CD14-positive monocyte (primary cell): ENCODE measurements around the gene CCDC85C. TPM values are rescaled to one million over a fixed set of nuclear protein-coding genes. Genes with fewer than 3 reads are reported as not detected.
A peak's percentile ranks its signal among the peaks of the same experiment; 100 is the strongest.

Experiments used
- DNase-seq, 3 donors: peaks; one replicate each; pipeline ENCODE4 v3.0.0-alpha.2; 2011 to 2022
- H2AFZ ChIP-seq: 2 replicates; pipeline ENCODE4 v1.6.0; 2012; ENCODE audit warnings: mild to moderate bottlenecking, low read depth, low read length, inconsistent platforms; ENCODE audit not compliant: insufficient read depth, poor library complexity, severe bottlenecking
- H3K27ac ChIP-seq, 2 donors: 1 replicate in 1 of 2; 2 replicates in 1 of 2; pipeline ENCODE4 v1.5.1; 2012 to 2013; ENCODE audit warnings: low read length in 2 of 2, control low read depth in 1 of 2, inconsistent platforms in 1 of 2, low read depth in 1 of 2, mild to moderate bottlenecking in 1 of 2
- H3K27me3 ChIP-seq, 2 donors: one replicate each; pipeline versions ENCODE4 v1.6.0 to v1.6.1; 2011 to 2013; ENCODE audit warnings: low read length in 2 of 2; ENCODE audit not compliant: control insufficient read depth in 2 of 2, insufficient read depth in 2 of 2
- H3K36me3 ChIP-seq, 2 donors: replicated peaks in 1 of 2; 1 replicate in 1 of 2; 2 replicates in 1 of 2; pipeline versions ENCODE4 v1.5.1 to v1.6.1; 2012 to 2013; ENCODE audit warnings: low read length in 2 of 2, control low read depth in 1 of 2, inconsistent platforms in 1 of 2, mild to moderate bottlenecking in 1 of 2; ENCODE audit not compliant: insufficient read depth in 2 of 2, control insufficient read depth in 1 of 2
- H3K4me1 ChIP-seq, 2 donors: 1 replicate in 1 of 2; 2 replicates in 1 of 2; pipeline versions ENCODE4 v1.5.1 to v1.6.1; 2012 to 2013; ENCODE audit warnings: low read length in 2 of 2, control low read depth in 1 of 2, inconsistent platforms in 1 of 2, mild to moderate bottlenecking in 1 of 2, moderate library complexity in 1 of 2; ENCODE audit not compliant: insufficient read depth in 2 of 2, control insufficient read depth in 1 of 2
- H3K4me2 ChIP-seq: replicated peaks from 2 replicates; pipeline ENCODE3; 2012; ENCODE audit warnings: low read length, moderate library complexity, mild to moderate bottlenecking; ENCODE audit not compliant: poor library complexity, severe bottlenecking; ENCODE audit errors: extremely low read depth
- H3K4me3 ChIP-seq, 3 experiments: fragments of 200-600 bp in 1 of 3; sonication (generic) in 1 of 3; replicated peaks in 1 of 3; 1 replicate in 2 of 3; 2 replicates in 1 of 3; pipeline ENCODE4 v1.5.1; 2011 to 2013; ENCODE audit warnings: low read length in 3 of 3, mild to moderate bottlenecking in 3 of 3, control low read depth in 2 of 3, low read depth in 2 of 3, inconsistent platforms in 1 of 3, moderate library complexity in 1 of 3
- H3K79me2 ChIP-seq: 2 replicates; pipeline ENCODE4 v1.6.0; 2012; ENCODE audit warnings: mild to moderate bottlenecking, control low read depth, inconsistent platforms, low read length, moderate library complexity; ENCODE audit not compliant: insufficient read depth
- H3K9ac ChIP-seq: 2 replicates; pipeline ENCODE4 v1.6.0; 2017; ENCODE audit warnings: low read length, mild to moderate bottlenecking; ENCODE audit not compliant: insufficient read depth, poor library complexity, severe bottlenecking
- H3K9me3 ChIP-seq, 2 donors: replicated peaks in 1 of 2; 1 replicate in 1 of 2; 2 replicates in 1 of 2; pipeline versions ENCODE4 v1.5.1 to v1.6.1; 2012 to 2013; ENCODE audit warnings: low read length in 2 of 2, control low read depth in 1 of 2; ENCODE audit not compliant: control insufficient read depth in 1 of 2, insufficient read depth in 1 of 2
- H4K20me1 ChIP-seq: 2 replicates; pipeline ENCODE4 v1.6.0; 2012; ENCODE audit warnings: mild to moderate bottlenecking, low read length, control low read depth, moderate library complexity; ENCODE audit not compliant: insufficient read depth
- H3K27ac Mint-ChIP-seq, 7 donors: one replicate each; pipeline ENCODE4 v1.8.0; 2020; ENCODE audit warnings: mild to moderate bottlenecking in 7 of 7, mixed read lengths in 7 of 7, moderate library complexity in 6 of 7, inconsistent platforms in 2 of 7
- H3K27me3 Mint-ChIP-seq, 3 donors: one replicate each; pipeline ENCODE4 v1.8.0; 2021 to 2022; ENCODE audit warnings: low read depth in 3 of 3, mild to moderate bottlenecking in 3 of 3, mixed read lengths in 3 of 3, moderate library complexity in 3 of 3, inconsistent platforms in 1 of 3
- H3K36me3 Mint-ChIP-seq, 2 donors: one replicate each; pipeline ENCODE4 v1.8.0; 2020; ENCODE audit warnings: mixed read lengths in 2 of 2, inconsistent platforms in 1 of 2, mild to moderate bottlenecking in 1 of 2
- H3K4me1 Mint-ChIP-seq: one replicate; pipeline ENCODE4 v1.8.0; 2020; ENCODE audit warnings: mild to moderate bottlenecking, mixed read lengths
- H3K4me3 Mint-ChIP-seq, 2 donors: one replicate each; pipeline ENCODE4 v1.8.0; 2020; ENCODE audit warnings: mild to moderate bottlenecking in 2 of 2, mixed read lengths in 2 of 2, moderate library complexity in 1 of 2
- H3K9me3 Mint-ChIP-seq, 7 donors: one replicate each; pipeline ENCODE4 v1.8.0; 2020 to 2022; ENCODE audit warnings: mixed read lengths in 7 of 7, mild to moderate bottlenecking in 6 of 7, moderate library complexity in 6 of 7, inconsistent platforms in 2 of 7
- CTCF ChIP-seq: fragments of 200-600 bp; IDR thresholded peaks from one replicate; pipeline ENCODE4 v1.8.0; 2022; ENCODE audit warnings: antibody characterized with exemption, mild to moderate bottlenecking
- WGBS: methylation state at CpG from one replicate; pipeline ENCODE4 v1.1.5; 2013; ENCODE audit warnings: missing lambda C conversion rate; ENCODE audit not compliant: insufficient coverage; 5-methylcytosine and 5-hydroxymethylcytosine counted together
- intact Hi-C, 2 donors: fragments of 100-400 bp; cut with micrococcal nuclease; formaldehyde crosslinking; loops; one replicate each; pipeline versions ENCODE4 v1.15.0 to v1.15.1; 2023
- polyA plus RNA-seq, 3 donors: library from polyadenylated mRNA; depleted of rRNA in 1 of 3; unstranded in 2 of 3; stranded (reverse) in 1 of 3; fragments of 300-500 nt in 2 of 3; fragments of >200 nt in 1 of 3; fragmentation: Illumina TruSeq in 2 of 3; gene quantifications; 1 replicate in 2 of 3; 2 replicates in 1 of 3; pipeline ENCODE4 v1.2.3, GENCODE V29; 2012 to 2021

Gene CCDC85C
- polyA plus RNA-seq, 3 donors = under 0.01 to 0.03 TPM; not detected in 1

DNA sequence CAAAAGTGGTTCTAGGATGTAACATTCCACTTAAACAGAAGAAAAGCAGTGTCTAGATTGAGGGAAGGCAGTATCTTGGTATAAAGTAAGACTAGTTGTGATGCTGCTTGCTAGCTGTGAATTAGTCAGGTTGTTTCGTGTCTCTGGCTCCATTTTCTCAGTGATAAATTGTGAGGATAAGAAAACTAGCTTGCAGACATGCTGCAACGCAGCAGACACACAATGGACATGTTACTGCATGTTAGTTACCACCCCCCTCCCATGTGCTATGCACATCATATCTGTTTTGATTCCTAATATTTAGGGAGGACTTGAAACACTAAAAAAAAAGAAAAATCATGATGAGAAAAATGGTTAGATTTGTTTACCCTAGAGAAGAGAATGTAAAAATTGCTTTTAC lies 119.9 kb downstream of the CCDC85C start:
- Histone ChIP-seq H3K9ac (no peak overlapping the region), H3K9me3 (no peaks in the 10 kb centered on the region), H3K4me1 (peaks cover 17 to 24% of the 10 kb centered on the region in 2 donors), H3K27ac (no peak overlapping the region), H3K36me3 (no peaks in the 10 kb centered on the region), H3K79me2 (peaks cover 92% of the 10 kb centered on the region), H3K4me3 (no peak overlapping the region), H2AFZ (no peak overlapping the region), H3K27me3 (no peaks in the 10 kb centered on the region), H4K20me1 (peaks cover 81% of the 10 kb centered on the region), H3K4me2 (no peak overlapping the region)
- peaks cover 0 to 2% (median 0%) of the 10 kb centered on the region in 3 donors for H3K27me3 Mint-ChIP-seq
- H3K4me1 Mint-ChIP-seq = peaks cover 28% of the 10 kb centered on the region
- no peak overlapping the region for H3K27ac Mint-ChIP-seq
- H3K36me3 Mint-ChIP-seq = no peaks in the 10 kb centered on the region
- H3K9me3 Mint-ChIP-seq = no peaks in the 10 kb centered on the region
- no peak overlapping the region for H3K4me3 Mint-ChIP-seq
- WGBS = 100% methylated on average over 1 of the region's 2 CpGs
- intact Hi-C loops = loop anchor here in 1 of 2 donors (5.0 kb wide), 1 partner anchor 198 kb away; the partner anchor contains the start of gene CYP46A1
- TF ChIP-seq CTCF = no peak
- DNase-seq = no peak

- peak overlapping the region; percentile 97 to 99 (median 98) for H3K27ac Mint-ChIP-seq
- Histone ChIP-seq H3K4me3 (peak overlapping the region; percentile 72 to 96 (median 93)), H3K9me3 (no peaks in the 10 kb centered on the region), H3K79me2 (peaks cover 92% of the 10 kb centered on the region), H3K9ac (peak overlapping the region; percentile 94), H3K27me3 (no peaks in the 10 kb centered on the region), H3K27ac (peak overlapping the region; percentile 87 to 96), H2AFZ (peak overlapping the region; percentile 72), H3K4me1 (peaks cover 29 to 45% of the 10 kb centered on the region in 2 donors), H3K4me2 (peak overlapping the region; percentile 93), H3K36me3 (no peaks in the 10 kb centered on the region), H4K20me1 (peaks cover 80% of the 10 kb centered on the region)
- DNase-seq = peak; percentile 20 to 52 (median 28)
- H3K27me3 Mint-ChIP-seq = peaks cover 0 to 2% (median 0%) of the 10 kb centered on the region in 3 donors
- intact Hi-C loops = loop anchor here in 1 of 2 donors (5.0 kb wide), 1 partner anchor 201 kb away; the partner anchor contains the start of gene CYP46A1
- H3K4me3 Mint-ChIP-seq = peak overlapping the region; percentile 95 to 97
- peaks cover 50% of the 10 kb centered on the region for H3K4me1 Mint-ChIP-seq
- WGBS = 0% methylated on average over 17 of the region's 17 CpGs
- no peak for TF ChIP-seq CTCF
- no peaks in the 10 kb centered on the region for H3K36me3 Mint-ChIP-seq
- no peaks in the 10 kb centered on the region for H3K9me3 Mint-ChIP-seq
Measured at GRCh38 chr14:99481745-99482099, 122.3 kb downstream of the CCDC85C start.
